AG09319 (cell line): Measurements from ENCODE around the gene RPS14.

Experiments
- DNase-seq: peaks from one replicate; pipeline ENCODE4 v3.0.0-alpha.2; 2010; ENCODE audit warnings: low read depth; ENCODE audit errors: extremely low read depth
- CTCF ChIP-seq: IDR thresholded peaks from 2 replicates; pipeline ENCODE4 v1.5.1; 2011; ENCODE audit warnings: low read depth, mild to moderate bottlenecking, inconsistent platforms, low read length, moderate library complexity

Gene RPS14

GRCh38 chr5:150444770-150445169, 4.8 kb downstream of the RPS14 start:
- no peak for TF ChIP-seq CTCF
- DNase-seq, result no peak

DNA sequence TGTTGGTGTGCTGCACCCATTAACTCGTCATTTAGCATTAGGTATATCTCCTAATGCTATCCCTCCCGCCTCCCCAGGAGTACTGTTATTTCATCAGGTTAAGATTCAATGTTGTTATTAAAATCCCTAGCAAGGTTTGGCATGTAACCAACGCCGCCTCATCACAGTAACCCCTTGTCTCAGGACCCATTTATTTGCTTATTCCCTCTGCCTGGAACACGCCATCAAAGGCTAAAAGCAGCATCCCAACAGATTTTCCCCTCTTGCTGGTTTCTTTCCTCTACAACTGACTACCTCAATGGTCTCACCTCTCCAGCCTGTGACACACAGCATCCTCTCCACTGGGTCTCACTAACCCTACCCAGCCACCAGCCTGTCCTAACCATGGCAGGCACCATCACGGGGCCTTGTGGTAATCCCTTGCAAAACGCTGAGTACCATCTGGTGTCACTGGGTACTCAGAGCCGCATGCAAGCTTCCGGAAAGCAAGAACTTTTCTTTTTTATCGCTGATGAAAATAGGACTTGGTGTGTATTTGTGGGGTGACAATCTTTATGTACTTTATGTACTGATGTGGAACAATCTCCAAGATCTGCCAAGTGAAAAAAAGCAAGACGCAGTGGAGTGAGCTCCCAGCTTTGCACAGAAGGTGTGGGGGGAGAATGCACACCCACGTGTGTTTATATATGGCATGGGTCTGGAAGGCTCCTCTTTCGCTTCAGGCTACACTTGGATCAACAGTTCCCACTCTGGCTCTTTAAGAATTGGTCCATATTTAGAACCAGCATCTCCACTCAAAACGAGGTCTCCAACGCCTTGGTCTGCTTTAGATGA, 6.1 kb downstream of the RPS14 start:
- no peak for TF ChIP-seq CTCF
- no peak for DNase-seq

GRCh38 chr5:150442699-150443080, 6.8 kb downstream of the RPS14 start:
- TF ChIP-seq CTCF, result no peak
- DNase-seq, result no peak

GRCh38 chr5:150441813-150442698, 7.5 kb downstream of the RPS14 start:
- DNase-seq, result no peak

DNA sequence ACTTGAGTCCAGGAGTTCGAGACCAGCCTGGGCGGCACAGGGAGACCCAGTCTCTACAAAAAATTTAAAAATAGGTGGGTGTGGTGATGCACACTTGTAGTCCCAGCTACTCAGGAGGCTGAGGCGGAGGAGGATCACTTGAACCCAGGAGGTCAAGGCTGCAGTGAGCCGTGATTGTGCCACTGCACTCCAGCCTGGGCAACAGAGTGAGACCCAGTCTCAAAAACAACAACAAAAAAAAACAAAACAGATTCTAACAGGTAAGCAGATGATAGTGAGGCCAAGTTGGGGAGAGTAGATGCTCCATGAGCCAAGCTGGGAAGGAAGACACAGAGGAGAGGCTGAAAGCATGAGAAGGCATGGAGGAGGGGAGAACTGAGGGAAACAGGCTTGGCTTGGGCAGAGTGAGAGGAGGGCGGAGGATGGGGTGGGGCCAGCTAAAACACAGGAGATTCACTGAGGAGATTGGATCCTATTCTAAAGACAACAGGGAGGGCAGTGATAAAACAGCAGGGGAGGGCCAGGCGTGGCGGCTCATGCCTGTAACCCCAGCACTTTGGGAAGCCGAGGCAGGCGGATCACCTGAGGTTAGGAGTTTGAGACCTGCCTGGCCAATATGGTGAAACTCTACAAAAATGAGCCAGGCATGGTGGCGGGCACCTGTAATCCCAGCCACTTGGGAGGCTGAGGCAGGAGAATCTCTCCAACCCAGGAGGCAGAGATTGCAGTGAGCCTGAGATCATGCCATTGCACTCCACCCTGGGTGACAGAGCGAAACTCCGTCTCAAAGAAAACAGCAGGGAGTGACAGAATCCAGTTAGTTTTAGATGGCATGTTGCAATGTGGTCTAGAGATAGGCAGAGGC, 8.4 kb downstream of the RPS14 start:
- DNase-seq, result no peak
- TF ChIP-seq CTCF, result no peak

More at GRCh38 chr5:150441813-150442698, 7.5 kb downstream of the RPS14 start:
- TF ChIP-seq CTCF, result no peak

DNA sequence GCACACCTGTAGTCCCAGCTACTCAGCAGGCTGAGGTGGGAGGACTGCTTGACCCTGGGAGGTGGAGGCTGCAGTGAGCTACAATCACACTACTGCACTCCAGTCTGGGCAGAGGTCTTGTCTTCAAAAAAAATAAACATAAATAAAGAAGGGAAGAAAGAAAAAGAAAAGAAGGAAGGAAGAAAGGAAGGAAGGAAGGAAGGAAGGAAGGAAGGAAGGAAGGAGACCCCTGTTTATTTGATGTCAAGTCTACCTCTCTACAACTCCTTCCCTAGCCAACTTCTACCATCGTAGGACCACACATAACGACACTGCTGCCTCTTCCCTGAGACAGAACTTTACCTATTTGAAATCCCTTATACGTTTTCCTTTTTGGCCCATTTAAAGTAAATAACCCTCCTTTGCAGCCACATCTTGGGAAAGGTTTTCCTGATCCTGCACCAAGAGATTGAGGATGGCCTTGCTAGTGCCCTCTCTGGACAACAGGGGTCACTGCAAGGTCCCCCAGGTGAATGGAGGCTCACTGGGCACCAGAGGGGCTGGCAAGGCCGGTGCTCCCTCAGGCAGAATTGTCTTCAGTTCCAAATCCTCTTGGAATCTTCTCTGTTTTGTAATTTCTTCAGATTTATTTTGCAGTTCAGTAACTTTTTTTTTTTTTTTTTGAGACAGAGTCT, 10.5 kb downstream of the RPS14 start:
- no peak for DNase-seq
- TF ChIP-seq CTCF, result peak; percentile 52
